ENCODE data around the gene ZNF418. TPM values are rescaled to one million over a fixed set of nuclear protein-coding genes. Genes with fewer than 3 reads are reported as not detected.
A peak's percentile ranks its signal among the peaks of the same experiment; 100 is the strongest.
"Not testable (repeated sequence)": the region's sequence is repeated elsewhere in the genome, so short reads cannot be mapped to it uniquely, and the experiment has no call there.

The ZNF418 gene
- 11.0 TPM for total RNA-seq
- long read RNA-seq: 0 reads

DNA sequence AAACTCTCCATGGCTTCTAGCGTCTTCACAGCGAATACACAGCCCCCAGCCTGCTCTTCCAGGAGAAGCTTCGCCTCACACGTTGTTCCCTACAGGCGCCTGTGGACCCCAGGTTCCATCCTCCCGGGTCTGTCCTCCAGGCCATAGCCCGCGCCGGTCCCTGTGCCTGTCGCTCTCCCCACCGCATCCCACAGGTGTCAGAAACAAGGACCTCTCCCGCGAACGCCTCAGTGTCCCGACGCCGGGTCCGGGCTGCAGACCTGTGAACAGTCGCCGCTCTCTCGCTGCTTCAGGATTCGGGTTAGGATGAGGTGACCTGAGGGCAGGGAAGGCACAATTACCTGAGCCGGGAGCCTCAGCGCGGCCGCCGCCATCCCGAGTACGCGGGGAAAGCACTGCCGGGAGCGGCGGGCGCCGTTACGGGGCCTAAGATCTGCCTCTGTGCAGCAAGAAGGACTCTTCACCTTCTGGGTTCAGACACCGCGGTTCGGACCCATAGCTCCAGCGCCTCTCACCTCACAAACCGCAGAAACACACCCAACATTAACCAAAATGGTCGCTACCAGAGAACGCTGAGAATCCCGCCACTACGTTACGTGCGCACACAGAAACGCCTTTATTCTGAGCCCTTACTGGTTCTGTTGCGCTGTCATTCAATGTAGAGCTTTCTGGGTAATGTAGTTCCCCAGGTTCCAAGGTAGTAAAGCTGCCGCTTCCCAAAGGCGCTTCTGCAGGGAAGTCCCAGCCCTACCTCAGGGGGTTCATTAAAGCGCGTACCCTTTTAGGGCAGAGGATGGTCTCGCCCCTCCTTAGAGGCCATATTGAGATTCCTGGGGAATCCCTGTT lies at the start of gene ZNF418:
Gene ZNF418 (minus strand): TSS at position 583 of the 846 bp plus-strand sequence. CDS start 1,580 bp downstream, outside the sequence.
- intact Hi-C loops (cut with DNase I): no loop called here
- peak; percentile 96 for ATAC-seq
- DNase-seq (ENCODE audit: missing footprints): peak; percentile 74

GRCh38 chr19:57978586-57979289 lies 43.5 kb upstream of the ZNF418 start:
- intact Hi-C loops (cut with DNase I): loop anchor here (10.0 kb wide), 1 partner anchor 286 kb away; no protein-coding TSS in a partner anchor
- ATAC-seq (no peak), DNase-seq (ENCODE audit: missing footprints) (no peak)

DNA sequence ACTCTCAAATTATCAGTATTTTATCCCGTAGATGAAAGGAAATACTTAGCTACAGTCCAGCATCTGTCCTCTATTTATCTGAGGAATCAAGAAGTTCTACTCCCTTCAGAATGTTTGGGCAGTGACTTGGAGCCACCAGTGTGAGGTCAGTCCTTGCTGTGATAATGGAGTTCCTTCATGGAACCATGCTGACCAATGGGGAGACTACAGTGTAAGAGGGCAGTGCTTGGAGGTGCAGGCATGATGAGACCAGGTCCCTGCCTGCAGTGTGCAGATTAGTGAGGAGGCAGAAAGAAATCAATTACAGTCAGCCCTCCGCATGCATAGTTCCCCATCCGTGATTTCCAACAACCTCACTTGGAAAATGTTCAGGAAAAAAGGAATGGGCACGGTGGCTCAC lies 39.2 kb upstream of the ZNF418 start, which contains the start of gene C19orf18:
Gene C19orf18 (minus strand): TSS at position 101 of the 400 bp plus-strand sequence. CDS start 102 bp downstream, outside the sequence.
- intact Hi-C loops (cut with DNase I): loop anchor here (10.0 kb wide), 1 partner anchor 290 kb away; no protein-coding TSS in a partner anchor
- DNase-seq (ENCODE audit: missing footprints): no peak
- ATAC-seq: no peak

DNA sequence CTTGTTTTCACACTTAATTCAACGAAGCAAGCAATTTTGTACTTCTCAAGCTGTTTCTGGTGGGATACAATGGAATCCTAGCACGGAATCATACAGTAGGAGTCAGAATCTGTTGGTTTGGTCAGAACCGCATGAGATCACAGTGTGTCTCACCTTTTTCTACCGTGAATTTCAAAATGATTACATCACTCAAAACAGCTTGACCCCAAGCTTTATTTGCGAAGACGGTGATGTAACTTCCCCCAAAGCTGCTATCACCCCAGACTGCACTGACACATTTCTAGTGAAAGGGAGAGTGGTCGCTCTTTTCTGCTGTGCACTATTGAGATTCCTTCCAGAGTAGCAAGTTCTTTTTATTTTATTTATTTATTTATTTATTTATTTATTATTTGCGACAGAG lies 29.6 kb upstream of the ZNF418 start:
- ATAC-seq: no peak
- no peak for DNase-seq (ENCODE audit: missing footprints)
- intact Hi-C loops (cut with DNase I): no loop called here

DNA sequence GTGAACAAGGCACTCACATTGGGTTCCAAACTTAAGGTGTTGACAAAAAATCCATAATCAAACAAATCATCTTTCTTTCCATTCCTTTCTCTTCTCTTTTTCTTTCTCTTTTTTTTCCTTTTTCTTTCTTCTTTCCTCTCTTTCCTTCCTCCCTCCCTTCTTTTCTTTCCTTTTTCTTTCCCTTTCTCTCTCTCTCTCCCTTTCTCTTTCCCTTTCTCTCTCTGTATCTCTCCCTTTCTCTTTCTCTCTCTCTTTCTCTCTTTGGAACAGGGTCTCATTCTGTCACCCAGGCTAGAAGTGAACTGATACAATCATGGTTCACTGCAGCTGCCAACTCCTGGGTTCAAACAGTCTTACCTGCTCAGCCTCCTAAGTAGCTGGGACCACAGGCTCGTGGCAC lies 26.6 kb upstream of the ZNF418 start:
- intact Hi-C loops (cut with DNase I): no loop called here
- ATAC-seq (no peak), DNase-seq (ENCODE audit: missing footprints) (no peak)

GRCh38 chr19:57954996-57955395 lies 19.8 kb upstream of the ZNF418 start:
- ATAC-seq (no peak), DNase-seq (ENCODE audit: missing footprints) (no peak)
- intact Hi-C loops (cut with DNase I): no loop called here

GRCh38 chr19:57949702-57950101 lies 14.5 kb upstream of the ZNF418 start:
- ATAC-seq (no peak), DNase-seq (ENCODE audit: missing footprints) (no peak)
- intact Hi-C loops (cut with DNase I): loop anchor here (5.0 kb wide), 1 partner anchor 53 kb away; the partner anchor contains the start of gene ZNF606

- no peak for DNase-seq (ENCODE audit: missing footprints)
- no peak for ATAC-seq
- intact Hi-C loops (cut with DNase I): loop anchor here (5.0 kb wide), 1 partner anchor 53 kb away; the partner anchor contains the start of gene ZNF606
These were observed 14.1 kb upstream of the ZNF418 start for GRCh38 chr19:57949296-57949695.

DNA sequence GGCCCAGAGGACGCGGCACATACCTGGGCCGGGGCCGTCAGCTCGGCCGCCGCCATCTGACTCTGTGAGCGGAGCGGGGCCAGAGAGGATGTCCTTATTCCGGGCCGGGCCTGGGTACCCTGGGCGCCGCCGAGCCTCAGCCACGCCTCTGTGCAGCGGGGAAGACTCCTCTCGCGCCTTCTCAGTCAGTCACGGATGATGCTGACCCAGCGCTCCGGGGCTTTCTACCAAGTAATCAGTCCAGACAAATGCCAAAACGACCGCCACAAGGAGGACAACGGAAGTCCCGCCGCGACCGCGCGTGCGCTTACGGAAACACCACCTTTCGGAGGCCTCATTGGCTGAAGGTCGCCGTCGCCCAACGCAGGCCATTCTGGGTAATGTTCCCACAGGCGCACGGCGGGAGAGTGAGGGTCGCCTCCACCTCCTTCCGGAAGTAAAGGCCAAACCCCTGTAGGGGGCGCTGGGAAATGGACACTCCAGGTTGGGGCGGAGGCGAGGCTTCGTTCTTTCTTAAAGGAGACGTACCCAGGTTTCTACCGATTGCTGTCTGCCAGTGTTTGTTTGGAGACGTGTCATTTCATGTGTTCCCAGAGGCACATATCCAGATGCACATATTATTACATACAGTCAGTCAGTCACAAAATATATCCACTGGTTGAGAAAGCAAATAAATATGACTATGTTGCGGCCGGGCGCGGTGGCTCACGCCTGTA lies 12.4 kb upstream of the ZNF418 start, which contains the start of gene ZNF256:
Gene ZNF256 (minus strand): TSS at position 288 of the 716 bp plus-strand sequence. CDS start 232 bp downstream, at position 56.
- intact Hi-C loops (cut with DNase I): loop anchor here (5.0 kb wide), 1 partner anchor 55 kb away; the partner anchor contains the start of gene ZNF606
- ATAC-seq (peak; percentile 99), DNase-seq (ENCODE audit: missing footprints) (peak; percentile 97)

- ATAC-seq: no peak
- DNase-seq (ENCODE audit: missing footprints): peak; percentile 72
- intact Hi-C loops (cut with DNase I): loop anchor here (5.0 kb wide), 1 partner anchor 55 kb away; the partner anchor contains the start of gene ZNF606
These were observed 11.9 kb upstream of the ZNF418 start for GRCh38 chr19:57947088-57947418.

DNA sequence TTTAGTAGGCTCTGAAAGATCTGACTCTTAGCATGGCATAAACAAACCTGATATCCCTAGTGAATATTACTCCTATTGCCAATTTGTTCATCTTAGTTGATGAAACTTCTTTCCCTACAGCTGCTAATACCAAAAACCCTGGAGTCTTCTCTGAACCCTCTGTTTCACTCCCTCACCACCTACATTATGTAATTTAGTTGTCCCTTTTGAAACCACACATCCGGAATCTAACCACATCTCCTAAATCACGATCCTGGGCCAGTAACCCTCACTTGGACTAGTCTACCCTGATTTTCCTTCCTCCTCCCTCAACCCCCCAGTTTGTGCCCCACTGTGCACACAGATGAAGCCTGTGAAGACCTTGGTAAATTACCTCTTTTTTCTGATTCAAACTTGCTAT lies 11.1 kb upstream of the ZNF418 start:
- ATAC-seq (no peak), DNase-seq (ENCODE audit: missing footprints) (no peak)
- intact Hi-C loops (cut with DNase I): loop anchor here (5.0 kb wide), 1 partner anchor 56 kb away; the partner anchor contains the start of gene ZNF606

GRCh38 chr19:57941593-57941992 lies 6.4 kb upstream of the ZNF418 start:
- DNase-seq (ENCODE audit: missing footprints) (no peak), ATAC-seq (no peak)
- intact Hi-C loops (cut with DNase I): no loop called here

GRCh38 chr19:57935731-57936130 lies 529 bp upstream of the ZNF418 start:
- intact Hi-C loops (cut with DNase I): no loop called here
- ATAC-seq: no peak
- DNase-seq (ENCODE audit: missing footprints): no peak

- DNase-seq (ENCODE audit: missing footprints): no peak
- intact Hi-C loops (cut with DNase I): no loop called here
- no peak for ATAC-seq
These were observed 7.6 kb downstream of the ZNF418 start for GRCh38 chr19:57927587-57927986.

DNA sequence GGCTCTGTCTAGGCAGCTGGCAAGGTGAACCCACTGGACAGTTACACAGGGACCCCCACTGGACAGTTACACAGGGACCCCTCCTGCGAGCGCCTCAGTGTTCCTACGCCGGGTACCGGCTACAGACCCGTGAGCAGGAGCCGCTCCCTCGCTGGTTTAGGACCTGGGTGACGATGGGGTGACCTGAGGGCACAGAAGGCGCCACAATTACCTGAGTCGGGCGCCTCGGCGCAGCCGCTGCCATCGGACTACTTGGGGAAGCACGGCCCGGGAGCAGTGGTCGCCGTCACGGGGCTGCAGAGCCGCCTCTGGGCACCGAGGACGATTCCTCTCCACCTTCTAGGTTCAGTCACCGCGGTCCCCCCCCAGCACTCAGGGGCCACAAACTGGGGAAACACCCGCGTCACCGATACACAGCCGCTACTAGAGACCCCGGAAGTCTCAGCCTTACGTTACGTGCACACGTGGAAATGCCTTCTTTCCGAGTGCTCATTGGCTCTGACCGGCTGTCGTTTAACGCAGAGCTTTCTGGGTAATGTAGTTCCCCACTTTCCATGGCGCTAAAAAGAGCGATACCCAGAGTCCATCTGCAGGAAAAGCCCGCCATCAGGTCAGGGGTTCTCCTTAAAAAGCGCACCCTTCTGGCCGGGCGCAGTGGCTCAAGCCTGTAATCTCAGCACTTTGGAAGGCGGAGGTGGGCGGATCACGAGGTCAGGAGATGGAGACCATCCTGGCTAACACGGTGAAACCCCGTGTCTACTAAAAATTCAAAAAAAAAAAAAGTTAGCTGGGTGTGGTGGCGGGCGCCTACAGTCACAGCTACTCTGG lies 18.8 kb downstream of the ZNF418 start, which contains the start of gene ZNF417:
Gene ZNF417 (minus strand): TSS at position 425 of the 828 bp plus-strand sequence. CDS start 181 bp downstream, at position 244.
- intact Hi-C loops (cut with DNase I): not testable (repeated sequence)
- peak; percentile 99 for ATAC-seq
- DNase-seq (ENCODE audit: missing footprints): peak; percentile 88

DNA sequence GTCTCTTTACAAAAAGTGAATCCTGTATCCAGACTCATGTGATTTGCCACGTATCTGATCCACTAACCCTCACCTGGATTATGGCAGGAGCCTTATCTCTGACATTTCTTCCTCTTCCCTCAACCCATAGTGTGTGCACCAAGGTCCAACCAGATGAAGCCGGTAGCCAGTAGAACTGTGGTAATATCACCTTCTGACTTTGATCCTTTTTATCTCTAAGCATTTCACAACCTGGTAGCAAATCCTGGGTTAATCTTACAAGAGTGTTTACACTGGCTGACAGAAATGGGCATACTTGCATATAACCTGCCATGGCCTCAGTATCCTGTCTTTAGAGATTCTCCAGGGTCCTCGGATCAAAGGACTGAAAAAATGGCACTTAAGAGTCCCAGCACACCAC lies 20.7 kb downstream of the ZNF418 start:
- ATAC-seq (no peak), DNase-seq (ENCODE audit: missing footprints) (no peak)
- intact Hi-C loops (cut with DNase I): no loop called here

- intact Hi-C loops (cut with DNase I): no loop called here
- no peak for ATAC-seq
These were observed 27.8 kb downstream of the ZNF418 start for GRCh38 chr19:57907394-57907793.

GRCh38 chr19:57905258-57905657 lies 29.9 kb downstream of the ZNF418 start:
- intact Hi-C loops (cut with DNase I): no loop called here
- ATAC-seq (no peak), DNase-seq (ENCODE audit: missing footprints) (no peak)

More at GRCh38 chr19:57907394-57907793, 27.8 kb downstream of the ZNF418 start:
- no peak for DNase-seq (ENCODE audit: missing footprints)
